22Rv1 (cell line): ENCODE measurements around the gene ADRM1.

Experiments used
- CTCF ChIP-seq: fragments of 450-650 bp; IDR thresholded peaks from 2 replicates; pipeline ENCODE4 v1.5.1; 2017; ENCODE audit warnings: mild to moderate bottlenecking
- ZFX ChIP-seq: fragments of 450-650 bp; IDR thresholded peaks from 2 replicates; pipeline ENCODE4 v1.6.1; 2017; ENCODE audit warnings: antibody characterized with exemption, borderline replicate concordance

GRCh38 chr20:62353289-62354030 is 50.7 kb downstream of the ADRM1 start:
- no peak for TF ChIP-seq CTCF
- no peak for TF ChIP-seq ZFX
